Endothelial cell of umbilical vein (primary cell): ENCODE results near the gene BTF3L4. TPM values are rescaled to one million over a fixed set of nuclear protein-coding genes. Genes with fewer than 3 reads are reported as not detected.
"Not testable (repeated sequence)": the region's sequence is repeated elsewhere in the genome, so short reads cannot be mapped to it uniquely, and the experiment has no call there.

Experiments
- BruUV-seq: library from RNA; stranded (reverse); fragments of 400-500 nt; replicated peaks from 2 replicates; lab custom pipeline; 2021; lab: Mats Ljungman, UMichigan
- CTCF ChIA-PET: fragments of 300-600, 350-600 bp; sonication (Branson Sonifier 250); formaldehyde crosslinking; loops from one replicate; lab custom pipeline; 2021; ENCODE audit warnings: antibody characterized with exemption, inconsistent platforms; lab: Charles Lee
- POLR2A ChIA-PET: fragments of 300-600, 350-600 bp; sonication (Branson Sonifier 250); formaldehyde crosslinking; loops from one replicate; lab custom pipeline; 2021; ENCODE audit warnings: antibody characterized with exemption, inconsistent platforms; lab: Charles Lee
- DNase-seq: peaks from one replicate; pipeline ENCODE4 v3.0.0-alpha.2; 2011; ENCODE audit warnings: low read depth, low spot score
- FAIRE-seq: peaks from 2 replicates; lab custom pipeline; 2011; peaks lifted over from hg19 to GRCh38; lab: Jason Lieb, UNC
- H2AFZ ChIP-seq: 2 replicates; pipeline ENCODE4 v1.6.0; 2012; ENCODE audit warnings: low read depth, low read length, control low read depth, inconsistent platforms
- H3K27ac ChIP-seq: 2 replicates; pipeline ENCODE4 v1.5.1; 2011; ENCODE audit warnings: low read depth, mild to moderate bottlenecking, control low read depth, low read length, moderate library complexity; ENCODE audit not compliant: insufficient read depth
- H3K27me3 ChIP-seq, 2 experiments: 2 replicates each; pipeline versions ENCODE4 v1.6.0 to v1.6.1; 2011; ENCODE audit warnings: low read length in 2 of 2, mixed read lengths in 1 of 2; ENCODE audit not compliant: control insufficient read depth in 2 of 2, insufficient read depth in 2 of 2
- H3K36me3 ChIP-seq, 2 experiments: 2 replicates in 1 of 2; 3 replicates in 1 of 2; pipeline ENCODE4 v1.5.1; 2011; ENCODE audit warnings: low read length in 2 of 2, mild to moderate bottlenecking in 1 of 2, moderate library complexity in 1 of 2; ENCODE audit not compliant: control insufficient read depth in 2 of 2, insufficient read depth in 2 of 2; ENCODE audit errors: extremely low read depth in 1 of 2
- H3K4me1 ChIP-seq: 3 replicates; pipeline ENCODE4 v1.5.1; 2011; ENCODE audit warnings: mild to moderate bottlenecking, low read length; ENCODE audit not compliant: control insufficient read depth, insufficient read depth; ENCODE audit errors: extremely low read depth
- H3K4me2 ChIP-seq: 2 replicates; pipeline ENCODE4 v1.6.1; 2011; ENCODE audit warnings: low read length, control low read depth, mixed read lengths; ENCODE audit not compliant: insufficient read depth
- H3K4me3 ChIP-seq, 3 experiments: fragments of 200-600 bp in 1 of 3; sonication (generic), shearing (Covaris generic) in 1 of 3; replicated peaks in 1 of 3; 2 replicates each; pipeline ENCODE4 v1.5.1; 2011 to 2016; ENCODE audit warnings: control low read depth in 3 of 3, low read length in 3 of 3, mild to moderate bottlenecking in 2 of 3, inconsistent platforms in 1 of 3, low read depth in 1 of 3, moderate library complexity in 1 of 3; ENCODE audit not compliant: insufficient read depth in 1 of 3
- H3K79me2 ChIP-seq: 2 replicates; pipeline ENCODE4 v1.6.0; 2012; ENCODE audit warnings: low read length, inconsistent platforms; ENCODE audit not compliant: control insufficient read depth, insufficient read depth
- H3K9ac ChIP-seq: replicated peaks from 2 replicates; pipeline ENCODE3; 2011; ENCODE audit warnings: low read length, control low read depth; ENCODE audit not compliant: insufficient read depth; ENCODE audit errors: extremely low read depth
- H3K9me1 ChIP-seq: replicated peaks from 3 replicates; pipeline ENCODE4 v1.6.0; 2011; ENCODE audit warnings: mild to moderate bottlenecking, low read length; ENCODE audit not compliant: control insufficient read depth, insufficient read depth; ENCODE audit errors: extremely low read depth
- H3K9me3 ChIP-seq: replicated peaks from 2 replicates; pipeline ENCODE4 v1.5.1; 2012; ENCODE audit warnings: low read length, inconsistent platforms; ENCODE audit not compliant: control insufficient read depth, insufficient read depth
- H4K20me1 ChIP-seq: replicated peaks from 2 replicates; pipeline ENCODE3; 2011; ENCODE audit warnings: mild to moderate bottlenecking, low read length; ENCODE audit not compliant: control insufficient read depth, insufficient read depth; ENCODE audit errors: extremely low read depth
- EZH2 ChIP-seq: IDR thresholded peaks from 2 replicates; pipeline ENCODE4 v1.6.1; 2012; ENCODE audit warnings: borderline replicate concordance, low read depth, mild to moderate bottlenecking, moderate library complexity, low read length, inconsistent platforms; ENCODE audit not compliant: severe bottlenecking
- GATA2 ChIP-seq: IDR thresholded peaks from 2 replicates; pipeline ENCODE4 v1.7.0; 2011; ENCODE audit warnings: low read depth, mild to moderate bottlenecking, moderate library complexity, mixed read lengths, low read length; ENCODE audit not compliant: insufficient read length, insufficient read depth
- JUN ChIP-seq: IDR thresholded peaks from 2 replicates; pipeline ENCODE4 v1.6.1; 2011; ENCODE audit warnings: borderline replicate concordance, low read depth; ENCODE audit not compliant: insufficient read length, insufficient read depth
- MYC ChIP-seq: IDR thresholded peaks from one replicate; pipeline ENCODE4 v1.6.1; 2011; ENCODE audit warnings: mild to moderate bottlenecking, low read depth, low read length
- POLR2AphosphoS5 ChIP-seq: IDR thresholded peaks from 2 replicates; pipeline ENCODE4 v1.6.1; 2012; ENCODE audit warnings: low read depth, mild to moderate bottlenecking, control low read depth, low read length, moderate library complexity; ENCODE audit not compliant: insufficient read depth
- dilution Hi-C: fragments of 300-500 bp; cut with MboI; formaldehyde crosslinking; loops from one replicate; pipeline ENCODE4 v1.15.0; 2019; ENCODE audit warnings: low sequenced_read_pairs; ENCODE audit not compliant: extremely low pct_ligation_motif_present
- intact Hi-C: fragments of 100-400 bp; cut with micrococcal nuclease; formaldehyde crosslinking; loops from one replicate; pipeline ENCODE4 v1.10.0; 2022
- polyA plus RNA-seq, 4 experiments: library from polyadenylated mRNA; depleted of rRNA in 3 of 4; stranded (reverse) in 3 of 4; unstranded in 1 of 4; fragments of >200 nt; gene quantifications; 2 replicates each; pipeline versions ENCODE4 v1.2.1 to v1.2.3, GENCODE V29; 2011 to 2012; ENCODE audit warnings: missing spikeins in 1 of 4
- total RNA-seq: library from RNA; stranded (reverse); gene quantifications from 2 replicates; pipeline ENCODE4 v1.2.3, GENCODE V29; 2021
- TF ChIP-seq, protein P1 (sequence below), 2 donors: IDR thresholded peaks; 1 replicate in 1 of 2; 2 replicates in 1 of 2; pipeline ENCODE4 v1.5.1; 2011; ENCODE audit warnings: low read length in 2 of 2, mild to moderate bottlenecking in 2 of 2, moderate library complexity in 2 of 2, control low read depth in 1 of 2, inconsistent platforms in 1 of 2, low read depth in 1 of 2; ENCODE audit not compliant: insufficient read depth in 1 of 2; ENCODE audit errors: extremely low read depth in 1 of 2

BTF3L4 gene
- total and polyA plus RNA-seq, 2 donors (not counting 3 experiments of a cell fraction or from before 2014, with no cell fraction given) = 25.1 to 43.2 TPM

DNA sequence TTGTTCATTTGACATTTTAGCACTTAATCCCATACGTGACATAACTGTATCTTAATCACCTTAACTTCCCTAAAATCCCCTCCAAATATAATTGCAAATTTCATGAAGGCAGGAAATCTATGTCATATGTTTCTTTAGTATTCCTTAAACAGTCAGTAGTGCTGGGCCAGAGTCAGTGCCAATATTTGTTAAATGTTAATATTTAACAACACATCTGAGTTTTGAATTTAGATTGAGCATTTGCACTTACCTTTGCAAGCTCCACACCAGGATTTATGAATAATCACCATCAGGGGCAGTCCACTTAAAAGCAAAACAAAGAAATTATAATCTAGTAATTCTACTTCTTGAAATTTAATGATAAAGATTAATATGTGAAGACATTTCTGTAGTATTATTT, 27.8 kb upstream of the BTF3L4 start:
- FAIRE-seq = no peak
- no peaks in the 10 kb centered on the region for H3K9me1 ChIP-seq
- no peak overlapping the region for H3K27ac ChIP-seq
- H3K9ac ChIP-seq = no peak overlapping the region
- TF ChIP-seq, protein P1, sequence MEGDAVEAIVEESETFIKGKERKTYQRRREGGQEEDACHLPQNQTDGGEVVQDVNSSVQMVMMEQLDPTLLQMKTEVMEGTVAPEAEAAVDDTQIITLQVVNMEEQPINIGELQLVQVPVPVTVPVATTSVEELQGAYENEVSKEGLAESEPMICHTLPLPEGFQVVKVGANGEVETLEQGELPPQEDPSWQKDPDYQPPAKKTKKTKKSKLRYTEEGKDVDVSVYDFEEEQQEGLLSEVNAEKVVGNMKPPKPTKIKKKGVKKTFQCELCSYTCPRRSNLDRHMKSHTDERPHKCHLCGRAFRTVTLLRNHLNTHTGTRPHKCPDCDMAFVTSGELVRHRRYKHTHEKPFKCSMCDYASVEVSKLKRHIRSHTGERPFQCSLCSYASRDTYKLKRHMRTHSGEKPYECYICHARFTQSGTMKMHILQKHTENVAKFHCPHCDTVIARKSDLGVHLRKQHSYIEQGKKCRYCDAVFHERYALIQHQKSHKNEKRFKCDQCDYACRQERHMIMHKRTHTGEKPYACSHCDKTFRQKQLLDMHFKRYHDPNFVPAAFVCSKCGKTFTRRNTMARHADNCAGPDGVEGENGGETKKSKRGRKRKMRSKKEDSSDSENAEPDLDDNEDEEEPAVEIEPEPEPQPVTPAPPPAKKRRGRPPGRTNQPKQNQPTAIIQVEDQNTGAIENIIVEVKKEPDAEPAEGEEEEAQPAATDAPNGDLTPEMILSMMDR (IDR thresholded peaks at IDR 0.05; ENCODE audit: extremely low read depth in 1 of 2, insufficient read depth in 1 of 2, low read depth in 1 of 2, low read length in 2 of 2) = no peak
- TF ChIP-seq JUN = no peak
- no peak for TF ChIP-seq MYC
- no peak for TF ChIP-seq GATA2
- TF ChIP-seq POLR2AphosphoS5 = no peak
- no peak for TF ChIP-seq EZH2
- intact Hi-C loops = no loop called here
- H3K4me3 ChIP-seq = no peak overlapping the region
- H3K4me1 ChIP-seq = peaks cover 16% of the 10 kb centered on the region
- H3K36me3 ChIP-seq = peaks cover 5% of the 10 kb centered on the region in 2 experiments
- dilution Hi-C loops = no loop called here
- no peaks in the 10 kb centered on the region for H4K20me1 ChIP-seq
- no TSS peak for BruUV-seq
- ChIA-PET POLR2A (no interaction called here), CTCF (no interaction called here)
- DNase-seq = no peak
- H3K4me2 ChIP-seq = no peak overlapping the region
- no peaks in the 10 kb centered on the region for H3K9me3 ChIP-seq
- H3K79me2 ChIP-seq = peaks cover 26% of the 10 kb centered on the region
- H2AFZ ChIP-seq = no peak overlapping the region
- no peaks in the 10 kb centered on the region for H3K27me3 ChIP-seq

DNA sequence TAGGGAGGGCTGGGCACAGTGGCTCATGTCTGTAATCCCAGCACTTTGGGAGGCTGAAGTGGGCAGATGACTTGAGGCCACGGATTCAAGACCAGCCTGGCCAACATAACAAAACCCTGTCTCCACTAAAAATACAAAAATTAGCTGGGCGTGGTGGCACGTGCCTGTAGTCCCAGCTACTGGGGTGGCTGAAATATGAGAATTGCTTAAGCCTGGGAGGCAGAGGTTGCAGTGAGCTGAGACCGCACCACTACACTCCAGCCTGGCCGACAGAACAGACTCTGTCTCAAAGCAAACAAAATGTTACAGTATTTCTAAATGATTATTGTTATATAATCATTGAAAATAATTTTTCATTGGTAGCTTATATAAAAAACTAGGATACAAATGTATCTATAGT, 27.3 kb upstream of the BTF3L4 start:
- H2AFZ ChIP-seq, POLR2A ChIA-PET, H3K4me2 ChIP-seq, BruUV-seq, H3K9me3 ChIP-seq, H4K20me1 ChIP-seq, intact Hi-C loops, H3K27ac ChIP-seq, H3K9me1 ChIP-seq, H3K27me3 ChIP-seq, FAIRE-seq, H3K9ac ChIP-seq, dilution Hi-C loops, H3K36me3 ChIP-seq, DNase-seq, H3K4me3 ChIP-seq, CTCF ChIA-PET: not testable (repeated sequence)
- Histone ChIP-seq H3K4me1 (peaks cover 18% of the 10 kb centered on the region), H3K79me2 (peaks cover 26% of the 10 kb centered on the region)
